Myocyte (in vitro differentiated cells): ENCODE data around the gene APBB1. TPM values are rescaled to one million over a fixed set of nuclear protein-coding genes. Genes with fewer than 3 reads are reported as not detected.

Experiments used
- DNase-seq: peaks from one replicate; pipeline ENCODE4 v3.0.0-alpha.2; 2012; ENCODE audit warnings: low read depth
- total RNA-seq: library from RNA; depleted of rRNA; stranded (reverse); fragments of >200 nt; gene quantifications from 2 replicates; pipeline ENCODE4 v1.2.3, GENCODE V29; 2014

The APBB1 gene
- total RNA-seq, 1 donor from 2014 or later, result 16.4 TPM

- peak; percentile 67 for DNase-seq
Measured at GRCh38 chr11:6391537-6392134, 27.3 kb downstream of the APBB1 start.

- DNase-seq, result peak; percentile 50
Measured at GRCh38 chr11:6390718-6391469, 28.0 kb downstream of the APBB1 start.

GRCh38 chr11:6389905-6390717, 28.8 kb downstream of the APBB1 start, which contains the start of gene SMPD1:
TSS of gene SMPD1 (plus strand) at chr11:6390474. CDS start at chr11:6390599, 125 bp downstream.
- DNase-seq, result peak; percentile 92

GRCh38 chr11:6388748-6389147, 30.1 kb downstream of the APBB1 start:
- DNase-seq, result no peak

- no peak for DNase-seq
Measured at GRCh38 chr11:6387811-6388599, 30.9 kb downstream of the APBB1 start.

- no peak for DNase-seq
Measured at GRCh38 chr11:6385046-6385777, 33.7 kb downstream of the APBB1 start.

- DNase-seq, result no peak
Measured at GRCh38 chr11:6378640-6378989, 40.3 kb downstream of the APBB1 start.

- no peak for DNase-seq
Measured at GRCh38 chr11:6377902-6378639, 40.8 kb downstream of the APBB1 start.

- no peak for DNase-seq
Measured at GRCh38 chr11:6371825-6372224, 47.1 kb downstream of the APBB1 start.

- no peak for DNase-seq
Measured at GRCh38 chr11:6365659-6366058, 53.2 kb downstream of the APBB1 start.

- peak; percentile 89 for DNase-seq
Measured at GRCh38 chr11:6362873-6363678, 55.8 kb downstream of the APBB1 start.

- peak; percentile 83 for DNase-seq
Measured at GRCh38 chr11:6362185-6362872, 56.6 kb downstream of the APBB1 start.

GRCh38 chr11:6360183-6360582, 58.7 kb downstream of the APBB1 start:
- no peak for DNase-seq

GRCh38 chr11:6357222-6357621, 61.7 kb downstream of the APBB1 start:
- peak; percentile 52 for DNase-seq

- DNase-seq, result no peak
Measured at GRCh38 chr11:6356503-6357055, 62.3 kb downstream of the APBB1 start.

- DNase-seq, result no peak
Measured at GRCh38 chr11:6354651-6355485, 64.0 kb downstream of the APBB1 start.

- DNase-seq, result peak; percentile 62
Measured at GRCh38 chr11:6353367-6353987, 65.4 kb downstream of the APBB1 start.
